Subcutaneous abdominal adipose tissue (tissue), 5 donors: ENCODE results near the gene ANKRD9.

Source experiments
- H3K27ac ChIP-seq: one replicate; pipeline ENCODE4 v1.7.0; 2013; ENCODE audit warnings: low read depth, mild to moderate bottlenecking, inconsistent platforms, low read length, moderate library complexity
- H3K27me3 ChIP-seq, 5 donors: one replicate each; pipeline ENCODE4 v1.7.0; 2013; ENCODE audit warnings: low read length in 5 of 5, inconsistent platforms in 1 of 5; ENCODE audit not compliant: control insufficient read depth in 5 of 5, insufficient read depth in 4 of 5
- H3K36me3 ChIP-seq, 5 donors: one replicate each; pipeline ENCODE4 v1.7.0; 2013; ENCODE audit warnings: low read length in 5 of 5; ENCODE audit not compliant: control insufficient read depth in 5 of 5, insufficient read depth in 5 of 5
- H3K4me1 ChIP-seq, 5 donors: one replicate each; pipeline ENCODE4 v1.7.0; 2013; ENCODE audit warnings: low read length in 5 of 5, mild to moderate bottlenecking in 3 of 5, moderate library complexity in 1 of 5; ENCODE audit not compliant: control insufficient read depth in 5 of 5, insufficient read depth in 5 of 5
- H3K4me3 ChIP-seq, 5 donors: one replicate each; pipeline ENCODE4 v1.7.0; 2013; ENCODE audit warnings: low read length in 5 of 5, low read depth in 1 of 5
- H3K9ac ChIP-seq, 5 donors: one replicate each; pipeline ENCODE4 v1.7.0; 2013; ENCODE audit warnings: low read length in 5 of 5, mild to moderate bottlenecking in 4 of 5, moderate library complexity in 3 of 5
- H3K9me3 ChIP-seq, 5 donors: one replicate each; pipeline ENCODE4 v1.7.0; 2013; ENCODE audit warnings: low read length in 5 of 5; ENCODE audit not compliant: control insufficient read depth in 5 of 5
- donor health status: healthy.
- donor health status: healthy.
- donor health status: healthy.
- donor health status: healthy.
- donor health status: healthy.

ANKRD9 gene

DNA sequence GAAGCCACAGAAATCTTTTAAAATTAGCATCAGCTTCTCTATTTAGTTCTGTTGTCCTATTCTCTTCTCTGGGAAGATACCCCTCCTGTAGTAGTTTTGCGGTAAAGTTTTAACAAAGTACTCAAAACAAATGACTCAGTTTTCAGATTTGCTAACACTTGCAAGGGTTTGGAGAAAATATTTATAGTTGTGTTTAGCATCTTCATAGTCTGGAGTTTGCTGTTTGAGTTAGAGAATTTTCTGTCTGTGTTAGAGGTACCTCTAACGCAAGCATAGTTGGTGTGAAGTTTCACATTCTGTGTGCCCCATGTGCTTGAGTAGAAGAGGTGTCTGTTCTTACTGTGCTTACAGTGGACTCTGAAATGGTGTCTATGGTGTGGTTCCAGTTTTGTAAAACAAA is 36.0 kb downstream of the ANKRD9 start:
- Histone ChIP-seq H3K9ac (no peak overlapping the region), H3K4me1 (peaks cover 0 to 6% (median 0%) of the 10 kb centered on the region in 5 donors), H3K27ac (no peak overlapping the region), H3K4me3 (no peak overlapping the region), H3K36me3 (peaks cover 0 to 13% (median 9%) of the 10 kb centered on the region in 5 donors), H3K9me3 (no peaks in the 10 kb centered on the region), H3K27me3 (no peaks in the 10 kb centered on the region)

DNA sequence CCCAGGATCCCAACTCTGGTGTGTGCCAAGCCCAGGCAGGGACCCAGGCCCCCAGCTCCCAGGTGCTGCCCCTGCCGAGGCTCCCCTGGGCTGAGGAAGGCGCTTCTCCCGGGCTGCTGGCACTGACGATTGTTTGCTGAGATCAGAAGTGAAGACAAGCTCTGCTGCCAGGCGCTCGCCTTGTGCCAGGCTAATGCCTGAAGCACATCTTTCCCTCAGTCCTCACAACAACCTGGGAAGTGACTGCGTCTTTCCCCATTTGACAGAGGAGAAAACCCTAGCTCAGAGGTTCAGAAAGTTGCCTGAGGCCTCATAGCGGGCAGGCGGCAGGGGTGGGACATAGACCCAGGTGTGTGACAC is 36.8 kb downstream of the ANKRD9 start:
- H3K9ac ChIP-seq: no peak overlapping the region

DNA sequence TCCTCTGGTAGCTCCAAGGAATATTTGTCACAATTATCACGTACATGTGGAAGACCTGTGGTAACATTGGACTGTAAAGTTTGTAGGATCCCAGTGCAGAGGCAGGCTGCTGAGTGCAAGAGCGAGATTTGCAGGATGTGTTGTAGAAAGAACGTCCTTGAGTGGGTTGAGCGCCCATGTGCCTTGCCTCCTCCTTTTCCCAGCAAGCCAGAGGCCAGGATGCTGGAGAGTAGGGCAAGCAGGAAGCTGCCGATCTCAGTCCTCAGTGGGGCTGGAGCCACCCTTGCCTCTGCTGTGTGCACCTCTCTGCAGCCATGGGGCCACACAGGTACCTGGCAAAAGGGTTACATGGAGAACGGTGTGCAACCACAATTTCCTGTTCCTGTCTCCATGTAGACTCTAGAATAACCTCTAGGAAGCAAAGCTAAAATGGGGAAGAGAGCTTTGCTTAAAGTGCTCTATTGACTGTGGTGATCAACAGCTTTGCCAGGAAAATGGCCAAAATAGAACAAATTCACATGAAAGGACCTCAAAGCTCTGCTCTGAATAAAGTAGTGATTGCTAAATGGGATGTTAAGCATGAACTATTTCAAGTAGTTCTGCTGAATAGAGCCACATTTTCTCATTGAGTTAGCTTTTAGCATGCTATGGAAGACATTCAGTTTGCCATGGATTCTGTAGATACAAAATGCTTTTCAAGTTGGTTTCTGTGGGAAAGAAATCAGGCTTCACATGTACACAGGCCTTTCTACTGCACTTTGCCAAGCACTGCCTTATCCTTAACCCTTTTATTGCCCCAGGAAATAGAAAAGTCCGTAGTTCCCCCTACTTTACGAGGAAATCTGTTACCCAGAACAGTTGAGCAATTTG is 37.4 kb downstream of the ANKRD9 start:
- peaks cover 0 to 13% (median 9%) of the 10 kb centered on the region in 5 donors for H3K36me3 ChIP-seq
- no peak overlapping the region for H3K27ac ChIP-seq
- H3K9me3 ChIP-seq: no peaks in the 10 kb centered on the region
- no peak overlapping the region for H3K9ac ChIP-seq
- peaks cover 0 to 6% (median 0%) of the 10 kb centered on the region in 5 donors for H3K4me1 ChIP-seq
- no peak overlapping the region for H3K4me3 ChIP-seq
- no peaks in the 10 kb centered on the region for H3K27me3 ChIP-seq

More for the DNA sequence above, 36.8 kb downstream of the ANKRD9 start:
- Histone ChIP-seq H3K27ac (no peak overlapping the region), H3K27me3 (no peaks in the 10 kb centered on the region), H3K4me1 (peaks cover 0 to 6% (median 0%) of the 10 kb centered on the region in 5 donors), H3K9me3 (no peaks in the 10 kb centered on the region), H3K36me3 (peaks cover 0 to 13% (median 9%) of the 10 kb centered on the region in 5 donors), H3K4me3 (no peak overlapping the region)

DNA sequence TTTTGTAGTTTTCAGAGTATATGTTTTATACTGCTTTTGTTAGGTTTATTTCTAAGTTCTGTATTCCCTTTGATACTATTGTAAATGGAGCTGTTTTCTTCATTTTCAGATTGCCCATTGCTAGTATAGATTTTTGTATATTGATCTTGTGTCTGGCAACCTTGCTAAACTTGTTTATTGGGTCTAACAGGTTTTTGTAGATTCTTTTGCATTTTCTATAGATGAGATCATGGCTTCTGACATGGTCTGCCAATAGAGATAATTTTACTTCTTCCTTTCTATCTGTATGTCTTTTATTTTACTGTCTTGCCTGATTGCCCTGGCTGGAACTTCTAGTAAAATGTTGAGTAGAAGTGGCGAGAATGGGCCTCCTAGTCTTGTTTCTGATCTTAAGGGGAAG is 40.3 kb downstream of the ANKRD9 start:
- H3K4me3 ChIP-seq: no peak overlapping the region
- no peak overlapping the region for H3K9ac ChIP-seq
- no peak overlapping the region for H3K27ac ChIP-seq
- no peaks in the 10 kb centered on the region for H3K27me3 ChIP-seq
- peaks cover 3 to 30% (median 28%) of the 10 kb centered on the region in 5 donors for H3K36me3 ChIP-seq
- no peaks in the 10 kb centered on the region for H3K9me3 ChIP-seq
- H3K4me1 ChIP-seq: no peaks in the 10 kb centered on the region

DNA sequence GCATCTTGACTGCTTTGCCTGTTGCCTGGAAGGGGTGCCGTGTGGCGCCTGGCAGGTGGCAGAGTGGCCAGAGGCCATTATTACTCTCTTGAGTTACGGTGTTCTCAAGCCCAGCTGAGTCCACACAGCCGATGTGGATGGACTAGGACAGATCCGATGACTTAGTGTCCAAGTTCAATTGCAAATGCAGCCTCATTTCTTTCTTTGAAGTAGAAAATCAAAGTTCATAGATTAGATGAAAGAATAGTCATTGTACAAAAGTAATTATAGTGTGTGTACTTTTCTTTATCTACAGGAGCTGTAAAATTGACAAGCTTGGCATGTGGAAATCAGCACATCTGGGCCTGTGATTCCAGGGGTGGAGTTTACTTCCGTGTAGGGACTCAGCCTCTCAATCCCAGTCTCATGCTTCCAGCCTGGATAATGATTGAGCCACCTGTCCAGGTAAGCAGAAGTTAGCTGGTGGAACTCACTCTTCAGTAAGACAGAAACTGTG is 44.7 kb downstream of the ANKRD9 start:
- Histone ChIP-seq H3K9me3 (no peaks in the 10 kb centered on the region), H3K27me3 (no peaks in the 10 kb centered on the region), H3K36me3 (peaks cover 3 to 39% (median 22%) of the 10 kb centered on the region in 5 donors), H3K27ac (no peak overlapping the region), H3K9ac (no peak overlapping the region), H3K4me3 (no peak overlapping the region), H3K4me1 (no peaks in the 10 kb centered on the region)

DNA sequence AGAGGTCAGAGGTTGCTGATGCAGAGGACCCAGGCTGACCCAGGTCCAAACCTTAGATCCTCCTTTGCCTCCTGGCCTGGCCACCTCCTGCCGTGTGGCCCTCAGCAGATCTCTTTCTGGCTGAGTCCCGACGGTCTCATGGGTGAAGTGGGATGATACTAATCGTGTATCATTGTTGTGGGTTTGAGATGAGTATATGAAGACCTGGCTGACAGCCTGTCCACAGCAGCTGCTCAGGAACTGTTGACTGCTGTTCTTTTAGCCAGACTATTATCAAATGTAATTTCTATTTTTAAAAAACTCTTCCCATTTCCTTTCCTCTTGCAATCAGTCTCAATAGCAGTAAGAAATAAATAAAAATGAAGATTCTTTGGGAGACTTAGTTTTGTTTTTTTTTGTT is 45.6 kb downstream of the ANKRD9 start:
- Histone ChIP-seq H3K36me3 (peaks cover 3 to 44% (median 28%) of the 10 kb centered on the region in 5 donors), H3K4me3 (no peak overlapping the region), H3K9me3 (no peaks in the 10 kb centered on the region), H3K4me1 (no peaks in the 10 kb centered on the region), H3K27me3 (no peaks in the 10 kb centered on the region), H3K9ac (no peak overlapping the region), H3K27ac (no peak overlapping the region)

DNA sequence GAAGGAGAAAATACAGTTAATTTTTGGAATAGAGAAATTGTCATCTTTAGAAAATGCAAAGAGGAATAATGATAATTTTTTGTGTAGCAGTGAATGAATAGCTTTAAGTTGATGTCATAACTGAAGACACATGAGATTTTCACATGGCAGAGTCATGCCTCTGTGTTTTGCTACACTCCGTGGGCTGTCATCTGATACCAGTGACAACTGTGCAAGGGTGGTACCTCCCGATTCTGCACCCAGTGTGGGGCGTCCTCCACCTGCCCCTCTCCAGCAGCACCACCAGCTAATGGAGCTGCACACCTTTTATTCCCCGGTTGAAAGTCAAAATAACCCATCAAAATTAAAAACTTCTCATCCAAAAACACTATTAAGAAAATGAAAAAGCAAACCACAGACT is 47.2 kb downstream of the ANKRD9 start:
- H3K27me3 ChIP-seq: no peaks in the 10 kb centered on the region
- H3K27ac ChIP-seq: no peak overlapping the region
- no peak overlapping the region for H3K9ac ChIP-seq
- H3K36me3 ChIP-seq: peaks cover 3 to 53% (median 36%) of the 10 kb centered on the region in 5 donors
- H3K4me1 ChIP-seq: no peaks in the 10 kb centered on the region
- H3K9me3 ChIP-seq: no peaks in the 10 kb centered on the region
- no peak overlapping the region for H3K4me3 ChIP-seq

DNA sequence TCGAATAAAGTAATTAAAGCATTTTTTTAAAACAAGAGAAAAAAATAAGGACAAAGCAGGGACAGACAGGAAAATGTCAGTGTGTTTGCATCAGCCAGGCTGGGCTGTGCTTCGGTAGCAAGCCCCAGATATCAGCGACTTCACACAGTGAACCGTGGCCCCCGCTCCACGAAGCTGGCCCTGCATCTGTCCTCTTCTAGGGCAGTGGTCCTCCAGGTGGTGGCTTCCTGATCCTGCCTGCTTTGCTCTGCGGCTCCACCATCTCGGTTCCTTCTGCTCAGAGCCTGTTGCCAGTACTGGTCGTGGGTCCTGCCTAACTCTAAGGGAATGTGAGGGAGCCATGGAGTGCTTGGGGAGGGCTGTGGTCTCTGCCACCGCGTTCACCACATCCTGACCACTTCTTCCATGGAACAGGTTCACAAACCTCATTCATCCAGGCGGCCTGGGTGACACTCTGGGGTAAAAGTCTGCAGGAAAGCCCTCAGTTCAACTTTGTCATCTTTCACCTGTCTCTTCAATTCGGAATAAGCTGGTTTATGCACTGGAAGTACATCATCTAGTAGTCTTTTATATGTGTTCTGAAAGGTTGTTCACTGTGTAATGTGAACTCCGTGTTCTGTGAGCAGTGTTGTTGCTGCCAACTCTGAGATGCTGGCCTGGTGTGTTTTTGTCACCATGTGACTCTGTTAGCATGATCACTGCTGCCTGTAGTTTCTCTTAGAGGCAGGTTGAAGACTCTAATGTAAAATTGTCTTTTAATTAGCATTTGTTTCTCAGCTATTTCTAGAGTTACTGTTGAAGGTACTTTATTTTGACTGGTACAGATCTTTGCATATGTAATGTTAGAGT is 47.9 kb downstream of the ANKRD9 start:
- Histone ChIP-seq H3K4me1 (no peaks in the 10 kb centered on the region), H3K36me3 (peaks cover 0 to 54% (median 37%) of the 10 kb centered on the region in 5 donors), H3K27ac (no peak overlapping the region), H3K27me3 (no peaks in the 10 kb centered on the region), H3K4me3 (no peak overlapping the region), H3K9ac (no peak overlapping the region), H3K9me3 (no peaks in the 10 kb centered on the region)

DNA sequence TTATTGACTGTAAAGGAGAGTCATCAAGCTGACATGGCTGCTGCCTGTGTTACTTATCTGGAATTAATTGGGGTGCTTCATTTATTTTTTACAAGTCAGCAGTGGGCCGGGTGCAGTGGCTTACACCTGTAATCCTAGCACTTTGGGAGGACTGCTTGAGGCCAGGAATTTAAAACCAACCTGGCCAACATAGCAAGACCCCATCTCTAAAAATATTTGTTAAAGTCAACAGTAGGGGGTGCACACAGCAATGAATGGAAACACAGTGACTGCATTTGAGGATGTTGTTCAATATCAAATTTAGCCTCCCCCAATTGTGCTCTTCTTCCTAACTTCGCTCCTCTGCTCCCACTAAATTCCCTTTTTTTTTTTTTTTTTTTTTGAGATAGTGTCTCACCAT is 52.1 kb downstream of the ANKRD9 start:
- H3K4me1 ChIP-seq: no peaks in the 10 kb centered on the region
- no peak overlapping the region for H3K9ac ChIP-seq
- peaks cover 0 to 60% (median 43%) of the 10 kb centered on the region in 5 donors for H3K36me3 ChIP-seq
- no peak overlapping the region for H3K27ac ChIP-seq
- no peak overlapping the region for H3K4me3 ChIP-seq
- no peaks in the 10 kb centered on the region for H3K9me3 ChIP-seq
- H3K27me3 ChIP-seq: no peaks in the 10 kb centered on the region

DNA sequence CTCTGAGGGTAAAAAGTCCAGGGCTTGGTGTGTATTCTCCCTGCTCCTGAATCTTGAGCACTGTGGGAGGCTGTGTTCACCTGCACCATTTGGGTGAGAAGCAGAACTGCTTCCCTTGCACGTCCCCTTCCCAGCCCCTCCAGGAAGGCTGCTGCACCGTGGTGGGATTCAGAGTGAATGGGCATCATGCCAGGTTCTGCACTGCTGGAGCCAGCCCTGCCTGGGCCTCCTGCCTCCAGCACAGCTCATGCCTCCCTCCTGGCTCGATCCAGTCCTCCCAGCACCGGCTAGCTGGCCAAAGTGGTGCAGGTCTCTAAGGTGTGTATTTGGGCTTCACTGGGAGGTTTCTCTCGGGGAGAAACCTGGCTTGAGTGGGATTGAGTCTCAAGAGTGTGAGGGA is 54.9 kb downstream of the ANKRD9 start:
- Histone ChIP-seq H3K27me3 (no peaks in the 10 kb centered on the region), H3K27ac (no peak overlapping the region), H3K4me1 (no peaks in the 10 kb centered on the region), H3K9ac (no peak overlapping the region), H3K4me3 (no peak overlapping the region), H3K36me3 (peaks cover 3 to 80% (median 65%) of the 10 kb centered on the region in 5 donors), H3K9me3 (no peaks in the 10 kb centered on the region)
